ENCODE results near the gene MFSD11.
A peak's percentile ranks its signal among the peaks of the same experiment; 100 is the strongest.

Gene MFSD11

GRCh38 chr17:76733618-76733957 is 4.3 kb upstream of the MFSD11 start:
- no peak for TF ChIP-seq CTCF (IDR thresholded peaks at IDR 0.05; ENCODE audit: low read depth, low read length)
- DNase-seq (ENCODE audit: extremely low read depth, low read depth): no peak

- DNase-seq (ENCODE audit: extremely low read depth, low read depth): no peak
- TF ChIP-seq CTCF (IDR thresholded peaks at IDR 0.05; ENCODE audit: low read depth, low read length): no peak
Measured at GRCh38 chr17:76734080-76734840, 3.7 kb upstream of the MFSD11 start.

- DNase-seq (ENCODE audit: extremely low read depth, low read depth): no peak
- TF ChIP-seq CTCF (IDR thresholded peaks at IDR 0.05; ENCODE audit: low read depth, low read length): no peak
Measured at GRCh38 chr17:76735006-76735405, 2.9 kb upstream of the MFSD11 start.

- TF ChIP-seq CTCF (IDR thresholded peaks at IDR 0.05; ENCODE audit: low read depth, low read length): no peak
- no peak for DNase-seq (ENCODE audit: extremely low read depth, low read depth)
Measured at GRCh38 chr17:76735586-76736348, 2.2 kb upstream of the MFSD11 start.

- DNase-seq (ENCODE audit: extremely low read depth, low read depth): peak; percentile 39
- peak; percentile 15 for TF ChIP-seq CTCF (IDR thresholded peaks at IDR 0.05; ENCODE audit: low read depth, low read length)
Measured at GRCh38 chr17:76736349-76737081, 1.4 kb upstream of the MFSD11 start.

- TF ChIP-seq CTCF (IDR thresholded peaks at IDR 0.05; ENCODE audit: low read depth, low read length): no peak
- DNase-seq (ENCODE audit: extremely low read depth, low read depth): peak; percentile 97
Measured at GRCh38 chr17:76737082-76737675, 740 bp upstream of the MFSD11 start, which contains the start of gene SRSF2. SRSF2 (minus strand) TSS chr17:76737331; CDS start chr17:76737160, 171 bp downstream.
